Measurements from ENCODE around the gene TENM4.
A peak's percentile ranks its signal among the peaks of the same experiment; 100 is the strongest.

The TENM4 gene

DNA sequence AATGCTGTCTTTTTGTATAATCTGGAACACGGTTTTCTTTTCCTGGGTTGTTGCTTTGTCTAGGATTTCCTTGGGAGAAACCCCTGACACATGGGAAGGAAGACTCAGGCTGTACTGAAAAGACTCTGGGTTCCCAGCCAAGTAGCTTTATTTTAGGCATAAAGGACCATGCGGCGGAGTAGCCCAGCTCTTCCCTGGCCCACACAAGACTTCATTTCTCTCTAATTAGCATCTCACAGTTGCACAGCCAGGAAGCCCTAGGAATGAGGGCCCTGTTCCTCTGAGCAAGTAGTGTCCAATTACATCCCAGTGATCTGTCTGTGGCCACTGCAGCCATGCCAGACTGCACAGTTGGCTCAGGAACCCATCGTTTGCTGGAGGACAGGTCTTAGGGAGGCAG is 319.5 kb downstream of the TENM4 start:
- peak overlapping the region; percentile 96 for H3K27ac Mint-ChIP-seq
- peaks cover 17% of the 10 kb centered on the region for H3K9me3 Mint-ChIP-seq
- H3K36me3 Mint-ChIP-seq (ENCODE audit: low read depth), result peaks cover 21% of the 10 kb centered on the region
- peak; percentile 21 for DNase-seq
- TF ChIP-seq, protein P1, sequence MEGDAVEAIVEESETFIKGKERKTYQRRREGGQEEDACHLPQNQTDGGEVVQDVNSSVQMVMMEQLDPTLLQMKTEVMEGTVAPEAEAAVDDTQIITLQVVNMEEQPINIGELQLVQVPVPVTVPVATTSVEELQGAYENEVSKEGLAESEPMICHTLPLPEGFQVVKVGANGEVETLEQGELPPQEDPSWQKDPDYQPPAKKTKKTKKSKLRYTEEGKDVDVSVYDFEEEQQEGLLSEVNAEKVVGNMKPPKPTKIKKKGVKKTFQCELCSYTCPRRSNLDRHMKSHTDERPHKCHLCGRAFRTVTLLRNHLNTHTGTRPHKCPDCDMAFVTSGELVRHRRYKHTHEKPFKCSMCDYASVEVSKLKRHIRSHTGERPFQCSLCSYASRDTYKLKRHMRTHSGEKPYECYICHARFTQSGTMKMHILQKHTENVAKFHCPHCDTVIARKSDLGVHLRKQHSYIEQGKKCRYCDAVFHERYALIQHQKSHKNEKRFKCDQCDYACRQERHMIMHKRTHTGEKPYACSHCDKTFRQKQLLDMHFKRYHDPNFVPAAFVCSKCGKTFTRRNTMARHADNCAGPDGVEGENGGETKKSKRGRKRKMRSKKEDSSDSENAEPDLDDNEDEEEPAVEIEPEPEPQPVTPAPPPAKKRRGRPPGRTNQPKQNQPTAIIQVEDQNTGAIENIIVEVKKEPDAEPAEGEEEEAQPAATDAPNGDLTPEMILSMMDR (IDR thresholded peaks at IDR 0.05), result no peak
- peaks cover 4% of the 10 kb centered on the region for H3K27me3 Mint-ChIP-seq (ENCODE audit: low read depth, poor library complexity)
- H3K4me3 Mint-ChIP-seq, result no peak overlapping the region
- H3K4me1 Mint-ChIP-seq, result peaks cover 31% of the 10 kb centered on the region

DNA sequence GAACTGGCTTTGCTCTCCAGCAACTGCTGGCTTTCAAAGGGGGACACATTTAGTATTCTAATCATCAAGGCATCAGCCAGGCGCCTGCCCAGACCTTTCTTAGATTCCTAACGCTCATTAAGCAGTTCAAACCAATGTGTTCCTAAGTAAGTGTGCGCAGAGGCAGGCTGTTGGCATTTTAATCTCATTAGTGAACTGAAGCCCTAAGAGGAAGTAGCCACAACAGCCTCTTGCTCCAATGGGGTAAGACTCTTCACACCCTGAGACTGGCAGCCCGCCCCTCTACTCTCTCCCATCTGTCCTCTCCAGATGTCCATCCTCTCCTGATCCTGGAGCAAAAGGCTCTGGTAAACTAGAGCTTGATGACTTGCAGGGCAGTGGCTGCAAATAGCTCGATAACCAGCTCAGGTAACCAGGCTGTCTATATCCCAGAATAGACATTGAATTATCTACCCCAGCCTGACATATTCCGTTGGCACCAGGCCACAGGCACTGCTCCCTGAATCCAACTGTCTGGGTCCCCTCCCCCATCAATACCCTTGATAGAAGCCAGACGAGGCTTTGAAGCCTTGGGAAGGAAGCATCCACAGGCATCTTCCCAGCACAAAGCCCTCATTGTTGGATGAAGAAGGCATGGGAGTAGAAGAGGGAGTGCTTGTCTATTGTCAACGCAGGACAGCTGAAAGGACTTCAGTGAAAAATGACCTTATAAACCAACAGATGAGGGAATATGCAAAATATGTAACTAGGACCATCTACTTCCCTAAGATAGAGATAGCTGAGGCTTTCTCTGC is 321.1 kb downstream of the TENM4 start:
- Mint-ChIP-seq H3K4me1 (peaks cover 31% of the 10 kb centered on the region), H3K4me3 (no peak overlapping the region), H3K27ac (peak overlapping the region; percentile 82), H3K36me3 (ENCODE audit: low read depth) (peaks cover 18% of the 10 kb centered on the region), H3K9me3 (peaks cover 11% of the 10 kb centered on the region), H3K27me3 (ENCODE audit: low read depth, poor library complexity) (peaks cover 7% of the 10 kb centered on the region)
- TF ChIP-seq, protein P1 (IDR thresholded peaks at IDR 0.05), result no peak
- no peak for DNase-seq

DNA sequence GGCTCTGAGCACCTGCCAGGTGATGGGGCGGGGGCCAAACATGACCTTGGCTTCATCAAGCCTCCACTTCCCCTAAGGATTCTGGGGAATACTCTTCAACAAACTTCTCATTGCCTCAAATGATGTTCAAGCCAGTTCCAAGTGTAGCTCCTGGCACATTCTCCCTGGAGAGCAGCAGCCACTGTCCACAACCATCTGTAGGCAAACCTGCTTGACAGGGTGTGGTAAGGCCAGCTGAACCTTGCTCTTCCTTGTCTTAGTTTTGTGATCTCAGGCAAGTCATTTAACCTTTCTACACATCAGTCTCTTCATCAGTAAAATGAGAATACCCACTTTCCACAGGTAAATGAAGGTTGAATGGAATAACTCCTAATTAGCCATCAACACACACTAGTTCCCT is 323.3 kb downstream of the TENM4 start:
- peaks cover 14% of the 10 kb centered on the region for H3K9me3 Mint-ChIP-seq
- peaks cover 7% of the 10 kb centered on the region for H3K27me3 Mint-ChIP-seq (ENCODE audit: low read depth, poor library complexity)
- no peak for DNase-seq
- no peak overlapping the region for H3K27ac Mint-ChIP-seq
- peaks cover 44% of the 10 kb centered on the region for H3K4me1 Mint-ChIP-seq
- no peak overlapping the region for H3K4me3 Mint-ChIP-seq
- peaks cover 16% of the 10 kb centered on the region for H3K36me3 Mint-ChIP-seq (ENCODE audit: low read depth)
- TF ChIP-seq, protein P1 (IDR thresholded peaks at IDR 0.05), result no peak

DNA sequence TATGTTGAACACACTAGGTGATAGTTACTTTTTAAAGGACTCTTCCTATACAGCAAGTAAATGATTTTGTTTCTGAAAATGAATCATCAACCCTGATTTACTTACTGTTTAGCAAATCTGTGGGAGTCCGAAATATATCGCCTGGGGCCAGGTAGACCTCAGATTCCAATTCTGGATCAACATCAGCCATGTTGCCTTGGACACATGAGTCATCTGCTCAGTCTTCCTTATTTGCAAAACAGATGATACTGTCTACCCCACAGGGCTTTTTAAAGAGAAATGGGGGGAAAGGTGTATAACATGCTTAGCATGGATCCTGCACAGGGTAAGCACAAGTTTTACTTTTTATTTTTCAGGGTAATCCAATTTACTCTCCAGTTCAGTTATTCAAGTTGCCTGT is 324.2 kb downstream of the TENM4 start:
- Mint-ChIP-seq H3K4me3 (no peak overlapping the region), H3K27ac (no peak overlapping the region), H3K36me3 (ENCODE audit: low read depth) (peaks cover 16% of the 10 kb centered on the region), H3K9me3 (peaks cover 14% of the 10 kb centered on the region), H3K27me3 (ENCODE audit: low read depth, poor library complexity) (peaks cover 7% of the 10 kb centered on the region), H3K4me1 (peaks cover 44% of the 10 kb centered on the region)
- TF ChIP-seq, protein P1 (IDR thresholded peaks at IDR 0.05), result no peak
- DNase-seq, result no peak

DNA sequence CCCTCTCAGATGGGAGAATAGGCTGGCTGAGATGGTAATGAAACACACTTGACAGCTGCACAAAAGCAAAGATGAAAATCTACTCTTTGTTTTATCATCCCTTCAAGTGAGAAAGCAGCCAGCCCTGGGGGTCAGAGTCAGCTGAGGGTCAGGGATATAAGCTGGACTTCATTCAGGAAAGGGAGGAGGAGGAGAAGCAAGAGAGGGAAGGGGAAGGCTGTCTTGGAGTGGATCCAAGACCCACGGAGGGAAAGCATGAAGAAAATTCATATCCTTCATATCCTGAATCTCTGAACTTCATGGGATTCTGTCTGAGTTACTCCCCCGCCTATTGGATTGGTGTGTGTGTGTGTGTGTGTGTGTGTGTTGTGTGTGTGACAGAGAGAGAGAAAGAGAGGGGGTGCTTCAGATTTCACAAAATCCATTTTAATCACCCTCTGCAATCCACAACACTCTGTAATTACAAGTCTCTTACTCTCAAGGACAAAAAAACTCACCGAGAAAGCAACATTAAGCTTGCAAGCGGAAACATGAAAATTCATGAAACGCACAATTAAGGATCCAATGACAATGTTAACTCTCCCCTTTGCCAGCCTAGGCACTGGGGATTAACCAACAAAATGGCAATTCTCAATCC is 327.7 kb downstream of the TENM4 start:
- H3K27ac Mint-ChIP-seq, result peak overlapping the region; percentile 70
- H3K36me3 Mint-ChIP-seq (ENCODE audit: low read depth), result peaks cover 16% of the 10 kb centered on the region
- TF ChIP-seq, protein P1 (IDR thresholded peaks at IDR 0.05), result no peak
- peaks cover 14% of the 10 kb centered on the region for H3K9me3 Mint-ChIP-seq
- peaks cover 29% of the 10 kb centered on the region for H3K4me1 Mint-ChIP-seq
- peaks cover 3% of the 10 kb centered on the region for H3K27me3 Mint-ChIP-seq (ENCODE audit: low read depth, poor library complexity)
- H3K4me3 Mint-ChIP-seq, result no peak overlapping the region
- no peak for DNase-seq

Measured in nephron progenitor cell (in vitro differentiated cells).